SK-N-SH treated with all-trans-retinoic acid at 6 μM for 48 hours (cell line): ENCODE results near the gene AK4.

Source experiments
- ATAC-seq: fragments of 200-7000 bp; cut with Tn5 transposase; 3 replicates; pipeline ENCODE4 v1.9.1; 2020; ENCODE audit warnings: mild to moderate bottlenecking, moderate library complexity
- ARNTL ChIP-seq: fragments of 450-650 bp; formaldehyde crosslinking; IDR thresholded peaks from 2 replicates; pipeline ENCODE4 v1.5.0; 2020; ENCODE audit warnings: low read depth, mild to moderate bottlenecking, moderate library complexity, borderline replicate concordance
- BACH2 ChIP-seq: fragments of 250-450 bp; sonication (Bioruptor Pico); IDR thresholded peaks from 2 replicates; pipeline ENCODE4 v1.9.0; 2021; ENCODE audit warnings: mild to moderate bottlenecking, borderline replicate concordance
- CSDC2 ChIP-seq: fragments of 250-450 bp; sonication (Bioruptor Pico); IDR thresholded peaks from 2 replicates; pipeline ENCODE4 v1.5.0; 2020; ENCODE audit warnings: mild to moderate bottlenecking, moderate library complexity
- ESRRG ChIP-seq: fragments of 250-450 bp; sonication (Bioruptor Pico); IDR thresholded peaks from 2 replicates; pipeline ENCODE4 v1.6.1; 2021; ENCODE audit warnings: mild to moderate bottlenecking
- GLIS3 ChIP-seq: fragments of 250-450 bp; sonication (Bioruptor Pico); IDR thresholded peaks from 2 replicates; pipeline ENCODE4 v1.5.0; 2020; ENCODE audit warnings: mild to moderate bottlenecking, moderate library complexity
- ISL1 ChIP-seq: fragments of 250-450 bp; sonication (Bioruptor Pico); IDR thresholded peaks from 2 replicates; pipeline ENCODE4 v2.1.2; 2022; ENCODE audit warnings: mild to moderate bottlenecking, moderate library complexity
- OSR1 ChIP-seq: fragments of 250-450 bp; sonication (Bioruptor Pico); IDR thresholded peaks from 2 replicates; pipeline ENCODE4 v1.8.0; 2022; ENCODE audit warnings: moderate library complexity, mild to moderate bottlenecking, inconsistent platforms
- PATZ1 ChIP-seq: fragments of 250-450 bp; sonication (Bioruptor Pico); IDR thresholded peaks from 2 replicates; pipeline ENCODE4 v1.8.0; 2020; ENCODE audit warnings: mild to moderate bottlenecking, moderate library complexity, borderline replicate concordance
- PPARA ChIP-seq: fragments of 250-450 bp; sonication (Bioruptor Pico); IDR thresholded peaks from 2 replicates; pipeline ENCODE4 v1.5.0; 2020; ENCODE audit warnings: mild to moderate bottlenecking, borderline replicate concordance
- RARB ChIP-seq: fragments of 250-450 bp; sonication (Bioruptor Pico); IDR thresholded peaks from 2 replicates; pipeline ENCODE4 v1.8.0; 2021; ENCODE audit warnings: mild to moderate bottlenecking, moderate library complexity
- SNAI2 ChIP-seq: fragments of 250-450 bp; sonication (Bioruptor Pico); IDR thresholded peaks from 2 replicates; pipeline ENCODE4 v1.5.0; 2020; ENCODE audit warnings: mild to moderate bottlenecking, moderate library complexity
- TCF4 ChIP-seq: fragments of 250-450 bp; sonication (Bioruptor Pico); IDR thresholded peaks from 2 replicates; pipeline ENCODE4 v1.8.0; 2021; ENCODE audit warnings: mild to moderate bottlenecking, moderate library complexity, borderline replicate concordance
- TOX ChIP-seq: fragments of 250-450 bp; sonication (Bioruptor Pico); IDR thresholded peaks from 2 replicates; pipeline ENCODE4 v1.8.0; 2021; ENCODE audit warnings: mild to moderate bottlenecking, moderate library complexity, borderline replicate concordance
- ZC3H10 ChIP-seq: fragments of 250-450 bp; sonication (Bioruptor Pico); IDR thresholded peaks from 2 replicates; pipeline ENCODE4 v1.5.1; 2021; ENCODE audit warnings: mild to moderate bottlenecking, moderate library complexity
- ZFP30 ChIP-seq: fragments of 450-650 bp; formaldehyde crosslinking; IDR thresholded peaks from 2 replicates; pipeline ENCODE4 v1.5.0; 2022; ENCODE audit warnings: mild to moderate bottlenecking, moderate library complexity
- ZNF565 ChIP-seq: fragments of 450-650 bp; formaldehyde crosslinking; conservative IDR thresholded peaks from 2 replicates; pipeline ENCODE4 v1.5.0; 2020; ENCODE audit warnings: low read depth, mild to moderate bottlenecking, moderate library complexity
- ZNF70 ChIP-seq: fragments of 450-650 bp; formaldehyde crosslinking; IDR thresholded peaks from 2 replicates; pipeline ENCODE4 v1.5.0; 2020; ENCODE audit warnings: mild to moderate bottlenecking, moderate library complexity
- ZNF8 ChIP-seq: fragments of 450-650 bp; formaldehyde crosslinking; IDR thresholded peaks from 2 replicates; pipeline ENCODE4 v1.5.0; 2020; ENCODE audit warnings: mild to moderate bottlenecking, moderate library complexity
- TF ChIP-seq, protein P1 (sequence below): fragments of 250-450 bp; sonication (Bioruptor Pico); IDR thresholded peaks from 2 replicates; pipeline ENCODE4 v1.5.0; 2020; ENCODE audit warnings: mild to moderate bottlenecking, moderate library complexity
- TF ChIP-seq, protein P2 (sequence below): fragments of 250-450 bp; sonication (Bioruptor Pico); IDR thresholded peaks from 2 replicates; pipeline ENCODE4 v1.5.1; 2020; ENCODE audit warnings: low read depth, mild to moderate bottlenecking, moderate library complexity
- TF ChIP-seq, protein P3 (sequence below): fragments of 250-450 bp; sonication (Bioruptor Pico); IDR thresholded peaks from 2 replicates; pipeline ENCODE4 v1.5.1; 2021; ENCODE audit warnings: mild to moderate bottlenecking, moderate library complexity
- TF ChIP-seq, protein P4 (sequence below): fragments of 250-450 bp; sonication (Bioruptor Pico); IDR thresholded peaks from 2 replicates; pipeline ENCODE4 v1.8.0; 2021; ENCODE audit warnings: low read depth, mild to moderate bottlenecking, moderate library complexity, borderline replicate concordance

AK4 gene

DNA sequence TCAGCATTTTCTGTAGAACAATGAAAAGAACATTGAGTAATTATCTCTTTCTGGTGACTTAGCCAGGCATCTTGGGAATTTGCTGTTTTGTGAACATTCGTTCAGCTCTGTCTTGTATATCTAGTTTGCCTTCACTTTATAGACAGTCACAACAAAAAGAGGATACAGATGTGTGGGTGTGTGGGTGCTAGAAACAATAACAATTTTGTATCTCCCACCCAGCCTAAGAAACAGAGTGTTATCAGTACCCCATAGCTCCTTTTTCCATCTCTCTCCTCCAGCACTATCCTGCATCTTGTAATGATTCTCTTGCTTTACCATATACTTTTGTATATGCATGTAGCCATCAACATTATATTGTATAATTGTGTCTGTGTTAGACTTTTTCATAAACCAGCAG, 33.0 kb downstream of the AK4 start (continued):
- TF ChIP-seq PATZ1 (no peak), ISL1 (CRISPR knock-in tag) (no peak)

GRCh38 chr1:65182658-65183268, 34.8 kb downstream of the AK4 start:
- no peak for ATAC-seq
- TF ChIP-seq PPARA (no peak), TCF4 (no peak), ZNF8 (no peak), ZC3H10 (CRISPR knock-in tag) (no peak)
- TF ChIP-seq, protein P1, sequence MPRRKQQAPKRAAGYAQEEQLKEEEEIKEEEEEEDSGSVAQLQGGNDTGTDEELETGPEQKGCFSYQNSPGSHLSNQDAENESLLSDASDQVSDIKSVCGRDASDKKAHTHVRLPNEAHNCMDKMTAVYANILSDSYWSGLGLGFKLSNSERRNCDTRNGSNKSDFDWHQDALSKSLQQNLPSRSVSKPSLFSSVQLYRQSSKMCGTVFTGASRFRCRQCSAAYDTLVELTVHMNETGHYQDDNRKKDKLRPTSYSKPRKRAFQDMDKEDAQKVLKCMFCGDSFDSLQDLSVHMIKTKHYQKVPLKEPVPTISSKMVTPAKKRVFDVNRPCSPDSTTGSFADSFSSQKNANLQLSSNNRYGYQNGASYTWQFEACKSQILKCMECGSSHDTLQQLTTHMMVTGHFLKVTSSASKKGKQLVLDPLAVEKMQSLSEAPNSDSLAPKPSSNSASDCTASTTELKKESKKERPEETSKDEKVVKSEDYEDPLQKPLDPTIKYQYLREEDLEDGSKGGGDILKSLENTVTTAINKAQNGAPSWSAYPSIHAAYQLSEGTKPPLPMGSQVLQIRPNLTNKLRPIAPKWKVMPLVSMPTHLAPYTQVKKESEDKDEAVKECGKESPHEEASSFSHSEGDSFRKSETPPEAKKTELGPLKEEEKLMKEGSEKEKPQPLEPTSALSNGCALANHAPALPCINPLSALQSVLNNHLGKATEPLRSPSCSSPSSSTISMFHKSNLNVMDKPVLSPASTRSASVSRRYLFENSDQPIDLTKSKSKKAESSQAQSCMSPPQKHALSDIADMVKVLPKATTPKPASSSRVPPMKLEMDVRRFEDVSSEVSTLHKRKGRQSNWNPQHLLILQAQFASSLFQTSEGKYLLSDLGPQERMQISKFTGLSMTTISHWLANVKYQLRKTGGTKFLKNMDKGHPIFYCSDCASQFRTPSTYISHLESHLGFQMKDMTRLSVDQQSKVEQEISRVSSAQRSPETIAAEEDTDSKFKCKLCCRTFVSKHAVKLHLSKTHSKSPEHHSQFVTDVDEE (CRISPR knock-in tag): no peak
- TF ChIP-seq, protein P2, sequence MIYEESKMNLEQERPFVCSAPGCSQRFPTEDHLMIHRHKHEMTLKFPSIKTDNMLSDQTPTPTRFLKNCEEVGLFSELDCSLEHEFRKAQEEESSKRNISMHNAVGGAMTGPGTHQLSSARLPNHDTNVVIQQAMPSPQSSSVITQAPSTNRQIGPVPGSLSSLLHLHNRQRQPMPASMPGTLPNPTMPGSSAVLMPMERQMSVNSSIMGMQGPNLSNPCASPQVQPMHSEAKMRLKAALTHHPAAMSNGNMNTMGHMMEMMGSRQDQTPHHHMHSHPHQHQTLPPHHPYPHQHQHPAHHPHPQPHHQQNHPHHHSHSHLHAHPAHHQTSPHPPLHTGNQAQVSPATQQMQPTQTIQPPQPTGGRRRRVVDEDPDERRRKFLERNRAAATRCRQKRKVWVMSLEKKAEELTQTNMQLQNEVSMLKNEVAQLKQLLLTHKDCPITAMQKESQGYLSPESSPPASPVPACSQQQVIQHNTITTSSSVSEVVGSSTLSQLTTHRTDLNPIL (CRISPR knock-in tag): no peak

- TF ChIP-seq ZNF70 (CRISPR knock-in tag) (no peak), ZNF8 (no peak), GLIS3 (CRISPR knock-in tag) (no peak), ZC3H10 (CRISPR knock-in tag) (no peak), ESRRG (CRISPR knock-in tag) (no peak), ARNTL (CRISPR knock-in tag) (no peak), CSDC2 (no peak), ZNF565 (no peak), ISL1 (CRISPR knock-in tag) (no peak), SNAI2 (CRISPR knock-in tag) (no peak), BACH2 (no peak), RARB (no peak)
- TF ChIP-seq, protein P3, sequence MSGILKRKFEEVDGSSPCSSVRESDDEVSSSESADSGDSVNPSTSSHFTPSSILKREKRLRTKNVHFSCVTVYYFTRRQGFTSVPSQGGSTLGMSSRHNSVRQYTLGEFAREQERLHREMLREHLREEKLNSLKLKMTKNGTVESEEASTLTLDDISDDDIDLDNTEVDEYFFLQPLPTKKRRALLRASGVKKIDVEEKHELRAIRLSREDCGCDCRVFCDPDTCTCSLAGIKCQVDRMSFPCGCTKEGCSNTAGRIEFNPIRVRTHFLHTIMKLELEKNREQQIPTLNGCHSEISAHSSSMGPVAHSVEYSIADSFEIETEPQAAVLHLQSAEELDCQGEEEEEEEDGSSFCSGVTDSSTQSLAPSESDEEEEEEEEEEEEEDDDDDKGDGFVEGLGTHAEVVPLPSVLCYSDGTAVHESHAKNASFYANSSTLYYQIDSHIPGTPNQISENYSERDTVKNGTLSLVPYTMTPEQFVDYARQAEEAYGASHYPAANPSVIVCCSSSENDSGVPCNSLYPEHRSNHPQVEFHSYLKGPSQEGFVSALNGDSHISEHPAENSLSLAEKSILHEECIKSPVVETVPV (CRISPR knock-in tag): no peak
- ATAC-seq: no peak
Measured at GRCh38 chr1:65189576-65190115, 41.6 kb downstream of the AK4 start.

GRCh38 chr1:65190229-65190628, 42.2 kb downstream of the AK4 start:
- ATAC-seq: no peak
- TF ChIP-seq RARB (no peak), ZFP30 (CRISPR knock-in tag) (no peak), ZNF565 (no peak), BACH2 (no peak), TOX (CRISPR knock-in tag) (no peak), ZC3H10 (CRISPR knock-in tag) (no peak), ESRRG (CRISPR knock-in tag) (no peak), ZNF70 (CRISPR knock-in tag) (no peak), ZNF8 (no peak), OSR1 (CRISPR knock-in tag) (no peak)
- TF ChIP-seq, protein P2 (CRISPR knock-in tag): no peak
- TF ChIP-seq, protein P4, sequence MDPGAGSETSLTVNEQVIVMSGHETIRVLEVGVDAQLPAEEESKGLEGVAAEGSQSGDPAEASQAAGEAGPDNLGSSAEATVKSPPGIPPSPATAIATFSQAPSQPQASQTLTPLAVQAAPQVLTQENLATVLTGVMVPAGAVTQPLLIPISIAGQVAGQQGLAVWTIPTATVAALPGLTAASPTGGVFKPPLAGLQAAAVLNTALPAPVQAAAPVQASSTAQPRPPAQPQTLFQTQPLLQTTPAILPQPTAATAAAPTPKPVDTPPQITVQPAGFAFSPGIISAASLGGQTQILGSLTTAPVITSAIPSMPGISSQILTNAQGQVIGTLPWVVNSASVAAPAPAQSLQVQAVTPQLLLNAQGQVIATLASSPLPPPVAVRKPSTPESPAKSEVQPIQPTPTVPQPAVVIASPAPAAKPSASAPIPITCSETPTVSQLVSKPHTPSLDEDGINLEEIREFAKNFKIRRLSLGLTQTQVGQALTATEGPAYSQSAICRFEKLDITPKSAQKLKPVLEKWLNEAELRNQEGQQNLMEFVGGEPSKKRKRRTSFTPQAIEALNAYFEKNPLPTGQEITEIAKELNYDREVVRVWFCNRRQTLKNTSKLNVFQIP (CRISPR knock-in tag): no peak
- TF ChIP-seq, protein P1 (CRISPR knock-in tag): no peak
